GM18511 (cell line): ENCODE data around the gene FGF8.
"Not testable (repeated sequence)": the region's sequence is repeated elsewhere in the genome, so short reads cannot be mapped to it uniquely, and the experiment has no call there.

ENCODE experiments used
- ATAC-seq: cut with Tn5 transposase; IDR thresholded peaks from one replicate; pipeline ENCODE4 v1.9.1; 2021; ENCODE audit warnings: mild to moderate bottlenecking, moderate library complexity; ENCODE audit not compliant: unreplicated experiment

FGF8 gene, protein sequence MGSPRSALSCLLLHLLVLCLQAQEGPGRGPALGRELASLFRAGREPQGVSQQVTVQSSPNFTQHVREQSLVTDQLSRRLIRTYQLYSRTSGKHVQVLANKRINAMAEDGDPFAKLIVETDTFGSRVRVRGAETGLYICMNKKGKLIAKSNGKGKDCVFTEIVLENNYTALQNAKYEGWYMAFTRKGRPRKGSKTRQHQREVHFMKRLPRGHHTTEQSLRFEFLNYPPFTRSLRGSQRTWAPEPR

DNA sequence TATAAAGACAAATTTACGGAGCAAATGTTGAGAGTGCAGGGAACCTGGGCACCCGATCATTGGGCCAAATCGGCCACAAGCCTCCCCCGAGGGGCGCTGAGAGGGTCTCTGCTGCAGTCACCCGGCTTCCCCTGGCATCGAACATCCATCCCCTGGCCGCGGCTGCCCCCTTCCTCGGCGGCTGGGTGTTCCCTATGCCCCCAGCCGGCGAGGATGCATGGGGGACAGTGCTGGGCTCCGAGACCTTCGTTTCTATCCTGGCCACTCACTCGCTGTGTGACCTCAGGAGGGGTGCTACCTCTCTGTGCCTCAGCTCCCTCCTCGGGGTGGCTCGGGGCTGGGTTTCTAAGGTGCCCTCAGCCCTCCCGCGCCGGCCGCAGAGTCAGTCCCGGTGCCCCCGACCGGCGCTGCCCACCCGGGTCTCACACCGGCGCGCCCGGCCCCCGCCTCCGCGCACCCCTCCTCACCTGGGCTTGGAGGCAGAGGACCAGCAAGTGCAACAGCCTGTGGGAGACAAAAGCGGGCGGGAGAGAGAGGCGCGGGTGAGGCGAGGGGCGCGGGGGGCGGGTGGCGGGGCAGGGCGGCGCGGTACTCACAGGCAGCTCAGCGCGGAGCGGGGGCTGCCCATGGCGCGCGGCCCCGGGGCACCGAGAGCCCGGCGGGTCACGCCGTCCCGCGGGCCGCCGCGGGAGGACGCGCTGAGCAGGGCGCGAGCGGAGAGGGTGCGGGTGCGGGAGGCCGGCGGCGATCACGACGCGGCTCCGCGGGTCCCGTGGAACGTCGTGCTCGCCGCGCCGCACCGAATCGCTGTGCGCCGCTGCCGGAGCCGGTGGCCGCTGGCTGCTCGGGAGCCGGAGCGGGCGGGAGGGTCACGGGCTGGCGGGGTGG lies at the start of gene FGF8:
Gene FGF8 (minus strand): TSS at position 842 of the 888 bp plus-strand sequence. CDS start 214 bp downstream, at position 628.
- ATAC-seq: no peak

DNA sequence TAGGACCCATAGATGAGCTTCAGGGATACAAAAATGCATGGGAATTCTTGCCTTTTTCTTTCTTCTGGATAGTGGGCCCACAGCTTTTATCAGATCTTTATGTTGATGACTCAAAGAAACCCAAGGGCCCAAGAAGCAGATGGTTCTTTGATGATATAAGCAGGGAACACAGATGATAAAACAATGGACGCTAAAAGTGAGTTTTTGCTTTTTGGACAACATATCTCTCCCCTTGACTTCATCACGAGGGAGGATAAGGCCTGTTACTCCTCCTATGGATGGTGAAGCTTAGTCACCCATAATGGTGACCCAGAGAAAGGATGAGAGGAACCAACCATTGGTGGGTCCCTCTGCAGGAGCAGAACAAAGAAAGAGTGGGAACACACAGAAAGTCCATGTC lies 48.8 kb upstream of the FGF8 start:
- ATAC-seq: no peak

GRCh38 chr10:101818872-101819633 lies 43.1 kb upstream of the FGF8 start:
- peak; percentile 32 for ATAC-seq

GRCh38 chr10:101818119-101818871 lies 42.4 kb upstream of the FGF8 start, which contains the start of gene OGA:
Gene OGA, minus strand, starts transcription at chr10:101818444. Its CDS starts 422 bp downstream, at chr10:101818022.
- ATAC-seq: peak; percentile 87

- peak; percentile 3 for ATAC-seq
Measured at GRCh38 chr10:101817337-101818118, 41.6 kb upstream of the FGF8 start.

- ATAC-seq: no peak
Measured at GRCh38 chr10:101816913-101817336, 41.0 kb upstream of the FGF8 start.

- no peak for ATAC-seq
Measured at GRCh38 chr10:101816376-101816775, 40.5 kb upstream of the FGF8 start.

DNA sequence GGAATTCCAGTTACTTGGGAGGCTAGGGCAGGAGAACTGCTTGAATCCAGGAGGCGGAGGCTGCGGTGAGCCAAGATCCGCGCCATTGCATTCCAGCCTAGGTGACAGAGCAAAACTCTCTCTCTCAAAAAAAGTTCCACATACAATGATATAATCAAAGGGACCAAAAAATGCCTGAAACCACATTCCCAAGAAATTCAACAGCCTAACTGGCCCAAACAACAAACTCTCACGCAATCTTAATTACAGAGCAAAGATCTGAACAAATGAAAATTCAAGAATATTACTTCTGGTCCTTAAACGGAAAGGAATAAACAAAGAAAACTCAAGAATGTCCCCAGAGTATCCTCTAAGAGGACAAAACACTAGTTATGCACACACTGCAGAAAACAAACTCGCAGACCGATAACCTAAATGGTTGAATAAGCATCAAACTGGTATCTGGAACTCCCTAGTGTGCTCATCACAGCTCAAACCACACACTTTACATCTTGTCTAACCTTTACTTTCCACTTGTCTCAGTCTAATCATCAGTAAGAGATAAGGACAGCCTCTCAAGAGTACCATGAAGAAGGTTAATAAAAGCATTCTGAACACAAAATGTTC lies 38.7 kb upstream of the FGF8 start:
- no peak for ATAC-seq

GRCh38 chr10:101812606-101813005 lies 36.7 kb upstream of the FGF8 start:
- no peak for ATAC-seq

GRCh38 chr10:101807158-101807557 lies 31.2 kb upstream of the FGF8 start:
- no peak for ATAC-seq

DNA sequence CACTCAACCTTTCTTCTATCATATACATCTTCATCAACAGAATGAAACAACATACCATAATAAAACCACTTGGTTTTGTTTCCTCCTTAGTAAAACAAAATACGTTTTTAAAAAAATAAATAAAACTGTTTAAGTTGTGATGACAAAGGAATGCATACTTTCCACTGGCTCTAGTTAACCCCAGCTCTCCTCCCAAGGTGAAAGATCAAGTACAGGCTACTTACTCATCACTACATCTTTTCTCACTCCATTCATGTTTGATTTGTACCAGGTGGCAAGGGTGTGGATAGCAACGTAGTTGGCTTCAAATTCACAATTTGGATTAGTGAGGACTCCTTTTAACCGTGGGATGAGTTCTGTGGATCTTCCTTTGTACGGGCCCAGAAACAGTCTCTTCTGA lies 27.6 kb upstream of the FGF8 start:
- no peak for ATAC-seq

DNA sequence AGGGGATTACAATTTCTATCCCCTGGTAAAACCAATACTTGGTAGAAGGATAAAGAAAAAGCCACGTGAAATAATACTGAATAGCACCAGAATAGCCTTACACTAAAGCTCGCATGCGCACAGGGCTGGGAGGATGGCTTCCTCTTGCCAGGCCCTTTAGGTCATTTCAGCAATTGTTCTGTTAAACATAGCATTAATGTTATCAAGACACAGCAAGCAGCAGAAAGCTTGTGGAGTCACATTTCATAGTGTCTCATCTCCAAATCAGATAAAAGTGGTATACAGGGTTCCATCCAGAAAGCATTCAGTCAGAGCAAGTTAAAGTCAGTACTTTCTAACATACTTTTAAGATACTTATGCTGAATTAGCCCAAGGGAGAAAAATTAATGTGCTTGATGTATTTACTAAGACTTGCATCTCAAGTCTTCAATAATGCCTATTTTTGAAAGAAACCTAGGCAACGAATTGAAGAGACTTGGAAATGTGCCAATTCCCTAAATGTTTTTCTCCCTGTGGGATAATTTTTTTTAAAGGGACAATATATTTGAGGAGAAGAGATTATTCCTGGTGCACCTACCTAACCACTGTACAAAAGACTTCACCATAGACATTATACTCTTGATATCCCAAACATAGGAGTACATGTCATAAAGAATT lies 21.6 kb upstream of the FGF8 start:
- ATAC-seq: no peak

DNA sequence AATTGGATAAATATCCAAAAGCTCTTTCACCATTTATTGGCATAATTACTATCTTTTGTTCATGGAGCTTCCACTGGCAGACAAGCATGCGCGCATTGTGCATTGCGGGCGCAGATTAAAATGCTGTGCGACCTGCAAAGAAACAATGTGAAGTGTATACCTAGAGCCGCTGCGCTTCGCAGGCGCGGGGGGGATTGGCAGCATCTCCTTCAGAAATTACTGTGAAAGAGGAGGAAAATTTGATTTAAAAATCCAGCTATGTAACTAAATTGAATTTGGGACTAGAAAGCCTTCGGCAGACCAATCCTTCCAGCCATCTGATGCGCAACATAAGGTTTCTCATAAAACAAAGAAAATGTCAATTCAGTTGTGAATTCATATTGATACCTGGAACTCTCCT lies 17.6 kb upstream of the FGF8 start:
- ATAC-seq: no peak

- no peak for ATAC-seq
Measured at GRCh38 chr10:101789686-101790085, 13.8 kb upstream of the FGF8 start.

GRCh38 chr10:101789231-101789630 lies 13.3 kb upstream of the FGF8 start:
- not testable (repeated sequence) for ATAC-seq

DNA sequence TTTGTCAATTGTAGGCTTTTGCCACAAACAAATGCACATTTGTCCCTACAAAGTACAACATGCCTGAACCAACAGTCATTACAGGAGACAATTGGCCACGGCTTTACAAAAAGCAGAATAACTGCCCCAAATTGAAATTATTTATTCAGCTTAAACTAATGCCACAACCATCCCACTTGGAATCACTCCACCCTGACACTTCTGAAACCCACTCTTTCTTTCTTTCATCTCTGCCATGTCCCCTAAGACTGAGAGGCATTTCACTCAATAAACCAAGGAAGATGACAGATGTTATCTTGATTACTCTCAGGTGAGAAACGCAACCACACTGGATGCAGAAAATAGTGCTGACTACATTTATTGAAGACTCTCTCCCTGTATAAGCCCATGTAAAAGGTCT lies 9.9 kb upstream of the FGF8 start:
- no peak for ATAC-seq

DNA sequence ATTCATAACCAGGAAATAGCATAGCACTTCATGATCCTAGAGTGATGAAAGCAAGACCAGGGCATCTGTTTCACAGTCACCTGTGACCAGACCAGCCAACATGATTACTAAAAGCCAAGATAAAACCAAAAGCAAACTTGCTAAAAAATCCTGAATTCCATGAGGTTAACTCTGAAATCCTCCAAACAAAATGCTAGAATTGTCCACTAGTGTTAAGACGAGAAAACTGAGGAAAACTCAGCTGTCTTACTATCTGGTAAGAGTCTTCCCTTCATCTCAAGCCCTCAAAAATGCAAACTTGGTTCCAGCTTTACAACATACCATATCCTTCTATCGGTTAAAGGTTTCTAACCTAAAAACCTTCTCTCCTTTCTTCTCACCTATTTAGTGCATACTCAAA lies 8.6 kb upstream of the FGF8 start:
- ATAC-seq: no peak

GRCh38 chr10:101783736-101784118 lies 7.8 kb upstream of the FGF8 start:
- ATAC-seq: no peak
